Spleen (tissue), 11 donors: Measurements from ENCODE around the gene SEC16A. TPM values are rescaled to one million over a fixed set of nuclear protein-coding genes. Genes with fewer than 3 reads are reported as not detected.

Experiments
- DNase-seq: peaks from one replicate; pipeline ENCODE4 v3.0.0-alpha.2; 2020
- H3K27ac ChIP-seq, 8 donors: fragments of 200-600 bp; sonication (generic) in 7 of 8; 1 replicate in 4 of 8; 2 replicates in 4 of 8; pipeline versions ENCODE4 v1.5.0 to v1.8.0; 2016 to 2021; ENCODE audit warnings: inconsistent platforms in 4 of 8, mild to moderate bottlenecking in 4 of 8, moderate library complexity in 1 of 8
- H3K27me3 ChIP-seq, 7 donors: fragments of 200-600 bp; sonication (generic) in 6 of 7; replicated peaks in 1 of 7; 1 replicate in 4 of 7; 2 replicates in 3 of 7; pipeline versions ENCODE4 v1.5.0 to v1.8.0; 2016 to 2021; ENCODE audit warnings: inconsistent platforms in 3 of 7, mild to moderate bottlenecking in 1 of 7
- H3K36me3 ChIP-seq, 6 donors: fragments of 200-600 bp; sonication (generic) in 5 of 6; 1 replicate in 4 of 6; 2 replicates in 2 of 6; pipeline versions ENCODE4 v1.5.0 to v1.8.0; 2016 to 2021; ENCODE audit warnings: inconsistent platforms in 2 of 6
- H3K4me1 ChIP-seq, 6 donors: fragments of 200-600 bp; sonication (generic) in 5 of 6; 1 replicate in 3 of 6; 2 replicates in 3 of 6; pipeline versions ENCODE4 v1.5.0 to v1.8.0; 2016 to 2021; ENCODE audit warnings: inconsistent platforms in 3 of 6
- H3K4me3 ChIP-seq, 8 donors: fragments of 200-600 bp; sonication (generic) in 7 of 8; 1 replicate in 4 of 8; 2 replicates in 4 of 8; pipeline versions ENCODE4 v1.5.0 to v1.8.0; 2016 to 2021; ENCODE audit warnings: inconsistent platforms in 4 of 8, mild to moderate bottlenecking in 4 of 8, moderate library complexity in 2 of 8
- H3K9me3 ChIP-seq, 8 donors: fragments of 200-600 bp; sonication (generic) in 7 of 8; 1 replicate in 4 of 8; 2 replicates in 4 of 8; pipeline versions ENCODE4 v1.5.0 to v1.8.0; 2016 to 2021; ENCODE audit warnings: inconsistent platforms in 4 of 8
- POLR2A ChIP-seq, 3 donors: fragments of 450-650 bp; IDR thresholded peaks; one replicate each; pipeline ENCODE4 v1.5.1; 2017; ENCODE audit warnings: antibody characterized with exemption in 3 of 3, mild to moderate bottlenecking in 1 of 3
- POLR2AphosphoS5 ChIP-seq, 3 donors: sonication (generic); formaldehyde crosslinking; IDR thresholded peaks; one replicate each; pipeline ENCODE4 v1.5.1; 2017; ENCODE audit warnings: antibody characterized with exemption in 3 of 3
- WGBS, 5 donors: extraction: QIAGEN DNeasy Blood & Tissue Kit in 3 of 5; methylation state at CpG; one replicate each; pipeline versions ENCODE4 v1.1.5 to v1.1.7; 2013 to 2018; 5-methylcytosine and 5-hydroxymethylcytosine counted together
- intact Hi-C: fragments of 100-400 bp; cut with DNase I; formaldehyde crosslinking; loops from one replicate; pipeline ENCODE4 v1.15.0; 2023; ENCODE audit warnings: low total_unique reads
- polyA plus RNA-seq, 3 donors: library from polyadenylated mRNA; stranded (reverse); fragments of 200-250 nt; gene quantifications; one replicate each; pipeline ENCODE4 v1.2.1, GENCODE V29; 2013
- total RNA-seq, 7 donors: library from RNA; depleted of rRNA in 3 of 7; stranded (reverse); fragments of >200 nt in 3 of 7; fragmentation: NEBNext Ultra II Directional in 4 of 7; extraction: Animal tissue kit (Norgen Biotek cat#: 25700) in 4 of 7; gene quantifications; one replicate each; pipeline versions ENCODE4 v1.1.0 to v1.2.1, GENCODE V29; 2016 to 2021
- TF ChIP-seq, protein P1 (sequence below), 11 experiments: fragments of 200-600 bp in 7 of 11; fragments of 450-650 bp in 4 of 11; sonication (generic) in 4 of 11; IDR thresholded peaks in 8 of 11; conservative IDR thresholded peaks in 3 of 11; 1 replicate in 7 of 11; 2 replicates in 4 of 11; pipeline versions ENCODE4 v1.4.0 to v1.8.0; 2016 to 2021; ENCODE audit warnings: antibody characterized with exemption in 11 of 11, inconsistent platforms in 4 of 11, mild to moderate bottlenecking in 1 of 11
- donor health status: healthy with polysubstance abuse.
- donor health status: DM: no; HTN: no; CAD: no; lungs with moderate emphysema.
- donor health status: DM: no; HTN: no; CAD: no.
- donor health status: Bipolar disorder and iron deficiency.
- donor health status: healthy.
- donor health status: DM: no; HTN: no; CAD: no.
- donor health status: DM: yes; HTN: yes; CAD: no.

The SEC16A gene
- total and polyA plus RNA-seq, 10 donors: 35.0 to 92.1 (median 75.1) TPM

- intact Hi-C loops: no loop called here
- no peaks in the 10 kb centered on the region for H3K9me3 ChIP-seq
- H3K36me3 ChIP-seq: peaks cover 0 to 93% (median 59%) of the 10 kb centered on the region in 6 donors
- DNase-seq: peak; percentile 93
- H3K4me3 ChIP-seq: no peak overlapping the region
- H3K4me1 ChIP-seq: peaks cover 17 to 81% (median 53%) of the 10 kb centered on the region in 6 donors
- peak overlapping the region in 6 of 8 donors; percentile 43 to 90 (median 67) for H3K27ac ChIP-seq
- TF ChIP-seq, protein P1, sequence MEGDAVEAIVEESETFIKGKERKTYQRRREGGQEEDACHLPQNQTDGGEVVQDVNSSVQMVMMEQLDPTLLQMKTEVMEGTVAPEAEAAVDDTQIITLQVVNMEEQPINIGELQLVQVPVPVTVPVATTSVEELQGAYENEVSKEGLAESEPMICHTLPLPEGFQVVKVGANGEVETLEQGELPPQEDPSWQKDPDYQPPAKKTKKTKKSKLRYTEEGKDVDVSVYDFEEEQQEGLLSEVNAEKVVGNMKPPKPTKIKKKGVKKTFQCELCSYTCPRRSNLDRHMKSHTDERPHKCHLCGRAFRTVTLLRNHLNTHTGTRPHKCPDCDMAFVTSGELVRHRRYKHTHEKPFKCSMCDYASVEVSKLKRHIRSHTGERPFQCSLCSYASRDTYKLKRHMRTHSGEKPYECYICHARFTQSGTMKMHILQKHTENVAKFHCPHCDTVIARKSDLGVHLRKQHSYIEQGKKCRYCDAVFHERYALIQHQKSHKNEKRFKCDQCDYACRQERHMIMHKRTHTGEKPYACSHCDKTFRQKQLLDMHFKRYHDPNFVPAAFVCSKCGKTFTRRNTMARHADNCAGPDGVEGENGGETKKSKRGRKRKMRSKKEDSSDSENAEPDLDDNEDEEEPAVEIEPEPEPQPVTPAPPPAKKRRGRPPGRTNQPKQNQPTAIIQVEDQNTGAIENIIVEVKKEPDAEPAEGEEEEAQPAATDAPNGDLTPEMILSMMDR (IDR thresholded peaks at IDR 0.05 in 8 of 11, conservative IDR thresholded peaks at IDR 0.05 in 3 of 11): no peak
- TF ChIP-seq POLR2A (IDR thresholded peaks at IDR 0.05) (no peak), POLR2AphosphoS5 (IDR thresholded peaks at IDR 0.05) (peak; percentile 67 to 87 (median 80))
- H3K27me3 ChIP-seq: no peaks in the 10 kb centered on the region
- WGBS, 5 donors: 39 to 64% (median 42%) methylated on average over 9 to 10 of the region's 10 CpGs
These were observed 38.7 kb upstream of the SEC16A start for GRCh38 chr9:136521537-136521936.

DNA sequence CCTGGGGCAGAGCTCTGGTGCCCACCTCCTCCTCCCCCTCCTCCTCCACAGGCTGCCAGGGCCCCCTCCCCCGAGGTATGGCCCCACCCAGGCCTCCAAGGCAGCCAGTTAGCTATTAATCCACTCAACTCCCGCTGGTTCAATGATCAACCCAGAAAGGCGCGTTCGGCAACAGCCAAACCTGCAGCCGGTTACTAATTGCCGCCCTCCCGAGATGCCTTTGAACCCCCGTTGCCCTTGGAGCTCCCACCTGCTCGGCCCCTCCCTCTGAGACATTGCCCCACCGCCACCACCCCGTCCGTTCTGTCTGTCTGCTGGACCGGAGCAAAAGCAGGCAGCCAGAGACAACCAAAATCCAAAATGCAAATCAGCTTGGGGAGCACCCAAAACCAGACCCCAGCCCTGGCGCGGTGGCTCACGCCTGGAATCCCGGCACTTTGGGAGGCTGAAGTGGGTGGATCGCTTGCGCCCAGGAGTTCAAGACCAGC, 37.3 kb upstream of the SEC16A start:
- peaks cover 0 to 94% (median 73%) of the 10 kb centered on the region in 6 donors for H3K36me3 ChIP-seq
- 88 to 93% (median 92%) methylated on average over 19 to 20 of the region's 20 CpGs for WGBS, 5 donors

GRCh38 chr9:136519263-136520052, 36.6 kb upstream of the SEC16A start:
- H3K36me3 ChIP-seq: peaks cover 0 to 99% (median 80%) of the 10 kb centered on the region in 6 donors
- intact Hi-C loops: no loop called here
- H3K9me3 ChIP-seq: no peaks in the 10 kb centered on the region
- 92 to 94% (median 93%) methylated on average over 27 to 32 of the region's 32 CpGs for WGBS, 5 donors
- H3K27me3 ChIP-seq: no peaks in the 10 kb centered on the region
- H3K27ac ChIP-seq: peak overlapping the region in 3 of 8 donors; percentile 4 to 27 (median 26)
- H3K4me3 ChIP-seq: no peak overlapping the region
- peaks cover 7 to 66% (median 46%) of the 10 kb centered on the region in 6 donors for H3K4me1 ChIP-seq
- DNase-seq: no peak
- no peak for TF ChIP-seq POLR2A (IDR thresholded peaks at IDR 0.05)
- TF ChIP-seq POLR2AphosphoS5 (IDR thresholded peaks at IDR 0.05): peak in 1 of 3 donors; percentile 20

More for the DNA sequence above, 37.3 kb upstream of the SEC16A start:
- Histone ChIP-seq H3K4me3 (no peak overlapping the region), H3K4me1 (peaks cover 9 to 67% (median 46%) of the 10 kb centered on the region in 6 donors), H3K27me3 (no peaks in the 10 kb centered on the region), H3K9me3 (no peaks in the 10 kb centered on the region), H3K27ac (peak overlapping the region in 3 of 8 donors; percentile 4 to 27 (median 26))
- TF ChIP-seq, protein P1 (IDR thresholded peaks at IDR 0.05 in 8 of 11, conservative IDR thresholded peaks at IDR 0.05 in 3 of 11): no peak
- no peak for TF ChIP-seq POLR2AphosphoS5 (IDR thresholded peaks at IDR 0.05)
- no peak for TF ChIP-seq POLR2A (IDR thresholded peaks at IDR 0.05)
- DNase-seq: no peak
- intact Hi-C loops: no loop called here

- Histone ChIP-seq H3K27me3 (no peaks in the 10 kb centered on the region), H3K27ac (peak overlapping the region in 2 of 8 donors; percentile 26 to 27), H3K36me3 (peaks cover 0 to 100% (median 86%) of the 10 kb centered on the region in 6 donors), H3K9me3 (no peaks in the 10 kb centered on the region), H3K4me1 (peaks cover 9 to 66% (median 49%) of the 10 kb centered on the region in 6 donors), H3K4me3 (no peak overlapping the region)
- WGBS, 5 donors: 86 to 94% (median 93%) methylated on average over 10 to 18 of the region's 18 CpGs
- intact Hi-C loops: no loop called here
- TF ChIP-seq POLR2A (IDR thresholded peaks at IDR 0.05) (no peak), POLR2AphosphoS5 (IDR thresholded peaks at IDR 0.05) (no peak)
- TF ChIP-seq, protein P1 (IDR thresholded peaks at IDR 0.05 in 8 of 11, conservative IDR thresholded peaks at IDR 0.05 in 3 of 11): no peak
- DNase-seq: no peak
These were observed 35.8 kb upstream of the SEC16A start for GRCh38 chr9:136518623-136519022.
